Bronchial epithelial cell (primary cell): ENCODE data around the gene COQ8A. TPM values are rescaled to one million over a fixed set of nuclear protein-coding genes. Genes with fewer than 3 reads are reported as not detected.

ENCODE experiments used
- DNase-seq: peaks from one replicate; pipeline ENCODE4 v3.0.0-alpha.2; 2010; ENCODE audit warnings: low read depth
- FAIRE-seq: peaks from 2 replicates; lab custom pipeline; 2011; peaks lifted over from hg19 to GRCh38; lab: Jason Lieb, UNC
- H3K27me3 ChIP-seq: 2 replicates; pipeline ENCODE4 v1.5.1; 2011; ENCODE audit warnings: low read length; ENCODE audit not compliant: control insufficient read depth, insufficient read depth
- H3K36me3 ChIP-seq: 2 replicates; pipeline ENCODE4 v1.5.1; 2011; ENCODE audit warnings: low read length; ENCODE audit not compliant: control insufficient read depth, insufficient read depth
- H3K4me3 ChIP-seq: 2 replicates; pipeline ENCODE4 v1.5.1; 2011; ENCODE audit warnings: mild to moderate bottlenecking, low read depth, low read length, control low read depth
- CTCF ChIP-seq: IDR thresholded peaks from 2 replicates; pipeline ENCODE4 v1.5.1; 2011; ENCODE audit warnings: mild to moderate bottlenecking, moderate library complexity, low read length, control low read depth, inconsistent platforms; ENCODE audit not compliant: insufficient read depth, severe bottlenecking
- total RNA-seq: library from RNA; depleted of rRNA; stranded (reverse); fragments of >200 nt; gene quantifications from 2 replicates; pipeline ENCODE4 v1.2.1, GENCODE V29; 2014

COQ8A gene
- total RNA-seq, 1 donor from 2014 or later: 6.1 TPM

GRCh38 chr1:226983992-226984364 lies 43.9 kb downstream of the COQ8A start:
- Histone ChIP-seq H3K36me3 (peaks cover 2% of the 10 kb centered on the region), H3K27me3 (no peaks in the 10 kb centered on the region), H3K4me3 (no peak overlapping the region)
- DNase-seq (no peak), FAIRE-seq (no peak)
- no peak for TF ChIP-seq CTCF

GRCh38 chr1:226984521-226985238 lies 44.6 kb downstream of the COQ8A start:
- no peak for TF ChIP-seq CTCF
- DNase-seq (no peak), FAIRE-seq (peak; percentile 73)
- H3K36me3 ChIP-seq: peaks cover 2% of the 10 kb centered on the region
- H3K4me3 ChIP-seq: no peak overlapping the region
- no peaks in the 10 kb centered on the region for H3K27me3 ChIP-seq

GRCh38 chr1:226985239-226985838 lies 45.2 kb downstream of the COQ8A start:
- Histone ChIP-seq H3K36me3 (peaks cover 2% of the 10 kb centered on the region), H3K27me3 (no peaks in the 10 kb centered on the region), H3K4me3 (no peak overlapping the region)
- FAIRE-seq: no peak
- DNase-seq: no peak
- no peak for TF ChIP-seq CTCF

- TF ChIP-seq CTCF: no peak
- Histone ChIP-seq H3K27me3 (no peaks in the 10 kb centered on the region), H3K36me3 (peaks cover 2% of the 10 kb centered on the region), H3K4me3 (no peak overlapping the region)
- DNase-seq (peak; percentile 4), FAIRE-seq (no peak)
These were observed 45.9 kb downstream of the COQ8A start for GRCh38 chr1:226985839-226986463.

- TF ChIP-seq CTCF: no peak
- DNase-seq (no peak), FAIRE-seq (no peak)
- Histone ChIP-seq H3K4me3 (no peak overlapping the region), H3K36me3 (peaks cover 2% of the 10 kb centered on the region), H3K27me3 (no peaks in the 10 kb centered on the region)
These were observed 46.5 kb downstream of the COQ8A start for GRCh38 chr1:226986496-226987178.
